ENCODE measurements around the gene PLA2G2E.

PLA2G2E gene, protein sequence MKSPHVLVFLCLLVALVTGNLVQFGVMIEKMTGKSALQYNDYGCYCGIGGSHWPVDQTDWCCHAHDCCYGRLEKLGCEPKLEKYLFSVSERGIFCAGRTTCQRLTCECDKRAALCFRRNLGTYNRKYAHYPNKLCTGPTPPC

DNA sequence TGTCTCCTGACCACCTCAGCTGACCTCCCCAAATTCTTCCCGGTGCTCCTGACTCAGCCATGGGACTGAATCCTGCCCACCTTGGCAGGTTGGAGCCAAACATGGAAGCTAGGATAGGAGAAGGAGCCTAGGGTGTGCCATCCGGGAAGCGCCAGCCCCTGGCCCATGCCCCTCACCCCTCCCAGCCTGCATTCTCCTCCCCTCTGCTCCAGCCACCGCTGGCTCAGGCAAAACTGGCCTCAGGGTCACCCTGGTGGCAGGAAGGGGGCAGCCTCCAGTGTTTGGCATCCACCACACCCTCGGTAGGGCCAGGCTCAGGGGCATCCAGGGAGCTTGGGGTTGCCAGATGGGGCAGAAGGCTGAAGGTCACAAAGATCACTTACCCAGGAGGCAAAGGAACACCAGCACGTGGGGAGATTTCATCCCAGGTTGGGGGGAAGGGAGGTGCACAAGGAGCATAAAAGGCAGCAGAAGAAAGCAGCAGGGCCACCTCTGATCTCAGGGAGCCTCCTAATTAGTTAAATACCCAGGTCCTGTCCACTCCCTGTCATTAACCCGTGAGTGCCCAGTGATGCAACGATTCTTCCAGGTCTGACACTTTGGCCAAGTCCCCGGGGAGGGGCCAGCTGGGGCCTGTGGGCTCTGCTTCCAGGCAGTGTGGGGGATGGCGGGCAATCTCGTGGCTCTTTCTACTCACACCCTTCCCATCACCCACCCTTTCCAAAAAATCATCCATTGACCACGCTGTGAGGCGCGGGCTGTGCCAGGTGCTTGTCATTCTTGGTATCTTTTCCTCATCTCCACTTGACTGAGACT lies at the start of gene PLA2G2E:
TSS of gene PLA2G2E (minus strand) at position 481 of the 816 bp plus-strand sequence. CDS start at position 423, 58 bp downstream.
- Histone ChIP-seq H3K27me3 (no peaks in the 10 kb centered on the region), H3K4me1 (peaks cover 6 to 14% (median 10%) of the 10 kb centered on the region in 10 experiments; a peak in 17 of 20 replicates), H3K36me3 (no peaks in the 10 kb centered on the region), H4K20me1 (no peaks in the 10 kb centered on the region; a peak in 1 of 22 replicates), H3K9me3 (replicated peaks in 1 of 11) (no peaks in the 10 kb centered on the region), H3K4me2 (0 out of 22 replicates have a peak within 1 kb of the TSS, but pooled peaks of 1 of the 11 experiments have one; percentile 50), H3K27ac (no peak within 1 kb of the TSS), H3K4me3 (no peak within 1 kb of the TSS), H3K9ac (no peak within 1 kb of the TSS)
- no peak for TF ChIP-seq Cebpa-rat (IDR thresholded peaks at IDR 0.05)

DNA sequence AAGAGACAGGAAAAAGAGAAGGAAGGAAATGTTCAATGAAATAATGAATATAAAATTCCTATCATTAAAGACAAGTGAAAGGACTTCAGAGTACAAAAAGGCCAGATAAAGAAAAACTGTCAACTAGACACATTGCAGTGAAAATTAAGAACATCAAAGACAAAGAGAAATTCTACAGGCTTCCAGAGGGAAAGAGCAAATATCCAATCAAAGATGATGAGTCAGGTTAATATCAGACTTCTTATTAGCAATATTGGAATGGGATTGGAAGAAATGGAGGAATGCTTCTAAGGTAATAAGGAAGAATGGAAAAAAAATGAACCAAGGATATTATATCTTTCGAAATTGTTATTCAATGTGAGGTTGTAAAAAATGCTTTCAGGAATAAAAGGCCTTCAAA lies 48.2 kb upstream of the PLA2G2E start:
- Histone ChIP-seq H4K20me1 (no peaks in the 10 kb centered on the region), H3K4me1 (peaks cover 0 to 10% (median 3%) of the 10 kb centered on the region in 10 experiments; a peak in 8 of 20 replicates), H3K27ac (no peak overlapping the region), H3K9ac (no peak overlapping the region), H3K4me3 (no peak overlapping the region), H3K4me2 (no peak overlapping the region), H3K9me3 (replicated peaks in 1 of 11) (no peaks in the 10 kb centered on the region), H3K36me3 (no peaks in the 10 kb centered on the region), H3K27me3 (no peaks in the 10 kb centered on the region)
- TF ChIP-seq Cebpa-rat (IDR thresholded peaks at IDR 0.05): no peak

DNA sequence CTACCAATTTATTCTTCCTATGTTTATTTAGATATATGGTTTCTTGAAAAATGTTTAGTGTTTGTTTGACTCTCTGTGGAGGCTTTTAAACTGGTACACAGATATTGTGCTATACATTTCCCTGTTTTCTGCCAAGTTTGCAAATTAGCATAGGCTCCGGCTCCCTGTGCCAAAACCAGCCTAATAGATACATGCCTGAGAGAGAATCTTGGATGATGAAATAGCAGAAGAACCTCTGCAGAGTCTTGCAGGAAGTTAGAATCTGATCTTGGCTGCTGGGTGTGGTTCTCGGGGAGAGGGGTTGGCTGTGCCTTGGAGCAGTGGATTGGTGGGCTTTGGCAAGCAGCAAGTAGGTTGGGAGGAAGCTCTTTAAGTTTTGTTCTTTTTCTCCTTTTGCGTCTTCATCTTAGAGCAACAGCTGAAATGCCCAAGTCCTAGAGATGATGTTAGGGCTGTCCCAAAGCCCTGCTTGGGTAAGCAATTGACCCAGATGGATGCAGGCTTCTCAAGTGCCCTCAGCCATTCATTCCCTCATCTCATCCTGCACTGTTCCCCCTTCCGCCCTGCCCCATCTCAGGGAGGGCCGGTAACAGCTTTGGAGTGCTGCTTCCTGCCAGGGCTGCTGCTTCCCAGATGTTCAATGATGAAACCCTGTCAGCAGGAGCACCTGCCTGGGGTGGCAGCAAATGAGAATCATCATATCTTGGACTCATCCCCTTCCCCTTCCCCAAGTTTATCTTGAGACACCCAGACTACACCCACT lies 46.7 kb upstream of the PLA2G2E start:
- Histone ChIP-seq H3K36me3 (no peaks in the 10 kb centered on the region), H3K27me3 (no peaks in the 10 kb centered on the region), H3K4me2 (peak overlapping the region in 5 of 11 experiments; percentile 2 to 42 (median 15); a peak in 7 of 22 replicates), H3K9me3 (replicated peaks in 1 of 11) (no peaks in the 10 kb centered on the region), H3K27ac (no peak overlapping the region), H3K9ac (no peak overlapping the region), H3K4me3 (no peak overlapping the region), H3K4me1 (peaks cover 0 to 10% (median 1%) of the 10 kb centered on the region in 10 experiments; a peak in 8 of 20 replicates), H4K20me1 (no peaks in the 10 kb centered on the region)
- TF ChIP-seq Cebpa-rat (IDR thresholded peaks at IDR 0.05): no peak

DNA sequence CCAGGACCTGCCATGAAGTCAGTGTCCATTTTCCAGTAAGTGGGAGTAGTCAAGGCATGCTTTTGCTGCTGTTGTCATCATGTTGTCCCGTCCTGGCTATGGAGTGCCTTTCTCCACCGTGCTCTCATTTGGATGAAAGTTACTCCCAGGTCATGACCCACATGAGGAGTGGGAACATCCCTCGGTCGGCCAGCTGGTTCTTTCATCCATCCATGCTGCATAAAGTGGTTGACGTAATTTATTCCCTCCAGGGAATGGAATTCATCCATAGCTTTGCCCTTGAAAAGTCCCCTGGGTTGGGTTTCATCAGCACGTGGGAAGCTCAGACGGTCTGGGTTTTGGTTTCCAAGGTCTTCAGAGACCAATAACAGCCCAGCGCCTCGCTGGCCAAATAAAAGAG lies 44.4 kb upstream of the PLA2G2E start:
- Histone ChIP-seq H3K9ac (no peak overlapping the region), H3K4me1 (peaks cover 0 to 10% (median 0%) of the 10 kb centered on the region in 10 experiments; a peak in 8 of 20 replicates), H3K9me3 (replicated peaks in 1 of 11) (no peaks in the 10 kb centered on the region; a peak in 1 of 22 replicates), H4K20me1 (no peaks in the 10 kb centered on the region), H3K4me3 (no peak overlapping the region), H3K36me3 (no peaks in the 10 kb centered on the region), H3K4me2 (no peak overlapping the region), H3K27me3 (no peaks in the 10 kb centered on the region), H3K27ac (no peak overlapping the region)
- no peak for TF ChIP-seq Cebpa-rat (IDR thresholded peaks at IDR 0.05)

DNA sequence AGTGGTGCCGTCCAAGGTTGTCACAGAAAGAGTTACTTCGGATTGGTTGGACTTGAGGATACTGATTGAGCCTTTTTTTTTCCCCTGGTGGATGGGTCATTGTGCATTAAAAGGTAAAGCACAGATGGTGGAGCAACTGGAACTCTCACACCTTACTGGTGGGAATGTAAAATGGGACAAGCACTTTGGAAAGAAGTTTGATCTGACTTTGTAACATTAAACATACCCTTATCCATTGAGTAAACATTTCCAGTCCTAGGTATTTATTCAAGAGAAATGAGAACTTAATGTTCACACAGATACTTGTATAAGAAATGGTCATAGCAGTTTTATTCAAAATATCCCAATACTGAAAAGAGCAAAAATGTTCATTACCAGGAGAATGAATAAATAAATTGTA lies 41.1 kb upstream of the PLA2G2E start:
- Histone ChIP-seq H3K27ac (no peak overlapping the region), H4K20me1 (no peaks in the 10 kb centered on the region), H3K4me2 (no peak overlapping the region), H3K36me3 (no peaks in the 10 kb centered on the region), H3K4me1 (peaks cover 0 to 8% (median 0%) of the 10 kb centered on the region in 10 experiments; a peak in 5 of 20 replicates), H3K9me3 (replicated peaks in 1 of 11) (no peaks in the 10 kb centered on the region; a peak in 1 of 22 replicates), H3K9ac (no peak overlapping the region), H3K27me3 (no peaks in the 10 kb centered on the region), H3K4me3 (no peak overlapping the region)
- TF ChIP-seq Cebpa-rat (IDR thresholded peaks at IDR 0.05): no peak

DNA sequence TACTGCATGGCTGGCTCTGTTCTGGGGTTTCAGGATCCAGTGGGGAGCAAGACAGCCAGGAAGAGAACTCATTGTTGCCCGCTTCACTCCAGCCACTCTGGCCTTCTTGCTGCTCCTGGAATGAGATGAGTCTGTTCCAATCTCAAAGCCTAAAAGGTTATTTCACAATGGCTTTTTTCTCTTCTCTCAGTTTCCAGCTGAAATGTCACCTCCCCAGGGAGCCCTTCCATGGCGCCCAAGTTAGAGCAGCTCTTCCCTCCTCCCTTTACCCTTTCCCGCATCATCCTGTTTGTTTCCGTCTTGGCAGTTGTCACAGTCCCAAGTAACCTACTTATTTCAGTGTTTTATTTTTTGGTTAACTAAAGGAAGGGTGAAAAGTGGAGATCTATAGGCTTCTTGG lies 40.2 kb upstream of the PLA2G2E start:
- Histone ChIP-seq H3K27me3 (no peaks in the 10 kb centered on the region), H3K36me3 (no peaks in the 10 kb centered on the region), H3K9me3 (replicated peaks in 1 of 11) (no peaks in the 10 kb centered on the region; a peak in 1 of 22 replicates), H3K4me3 (no peak overlapping the region), H3K9ac (no peak overlapping the region), H3K4me1 (peaks cover 0 to 7% (median 0%) of the 10 kb centered on the region in 10 experiments; a peak in 4 of 20 replicates), H3K4me2 (no peak overlapping the region), H3K27ac (no peak overlapping the region), H4K20me1 (no peaks in the 10 kb centered on the region)
- no peak for TF ChIP-seq Cebpa-rat (IDR thresholded peaks at IDR 0.05)

DNA sequence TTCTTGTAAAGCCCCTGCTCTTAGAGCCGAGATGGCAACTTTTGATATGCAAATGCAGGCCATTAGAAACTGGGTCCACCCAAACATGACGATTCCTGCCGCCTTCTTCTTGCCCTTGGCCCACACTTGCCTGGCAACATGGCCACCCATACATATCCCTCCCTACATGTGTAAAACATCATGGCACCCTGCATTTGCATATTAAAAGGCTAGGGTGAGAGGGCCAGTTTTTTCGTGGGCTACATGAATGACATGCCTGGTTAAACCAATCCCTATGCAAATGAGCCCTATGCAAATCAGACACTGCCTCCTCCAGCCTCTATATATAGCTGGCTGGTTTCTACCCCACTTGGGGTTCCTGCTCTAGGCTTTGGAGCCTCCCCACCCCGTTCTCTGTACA lies 37.2 kb upstream of the PLA2G2E start:
- Histone ChIP-seq H3K4me3 (no peak overlapping the region), H3K9me3 (replicated peaks in 1 of 11) (peaks cover 0 to 3% (median 0%) of the 10 kb centered on the region in 11 experiments; a peak in 8 of 22 replicates), H3K4me2 (peak overlapping the region in 3 of 11 experiments; percentile 4 to 26 (median 8); a peak in 3 of 22 replicates), H3K36me3 (no peaks in the 10 kb centered on the region), H4K20me1 (no peaks in the 10 kb centered on the region), H3K9ac (no peak overlapping the region), H3K4me1 (peaks cover 0 to 7% (median 0%) of the 10 kb centered on the region in 10 experiments; a peak in 4 of 20 replicates), H3K27me3 (no peaks in the 10 kb centered on the region), H3K27ac (no peak overlapping the region)
- TF ChIP-seq Cebpa-rat (IDR thresholded peaks at IDR 0.05): no peak

DNA sequence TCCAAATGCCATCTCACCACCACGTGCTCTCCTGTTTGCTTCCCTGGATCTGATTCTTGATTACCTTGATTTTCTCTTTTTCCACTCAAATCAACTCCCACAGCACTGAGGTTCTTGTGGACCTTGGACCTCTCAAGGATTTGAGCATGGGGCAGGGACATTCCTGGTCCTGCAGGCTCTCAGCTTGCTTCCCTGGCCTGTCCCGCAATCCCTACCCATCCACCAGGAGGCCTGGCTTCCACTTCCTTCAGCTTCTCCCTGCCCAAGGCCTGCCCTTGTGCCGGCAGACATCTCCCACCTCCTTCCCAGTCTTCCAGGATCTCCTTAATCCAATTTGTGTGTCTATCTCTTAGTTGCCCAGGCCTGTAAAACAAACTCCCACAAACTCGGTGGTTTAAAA lies 34.4 kb upstream of the PLA2G2E start:
- Histone ChIP-seq H3K4me3 (no peak overlapping the region), H3K4me2 (no peak overlapping the region), H3K9ac (no peak overlapping the region), H4K20me1 (no peaks in the 10 kb centered on the region), H3K27ac (no peak overlapping the region), H3K4me1 (peaks cover 0 to 7% (median 0%) of the 10 kb centered on the region in 10 experiments; a peak in 4 of 20 replicates), H3K9me3 (replicated peaks in 1 of 11) (peaks cover 20 to 31% (median 25%) of the 10 kb centered on the region in 11 experiments), H3K36me3 (no peaks in the 10 kb centered on the region), H3K27me3 (no peaks in the 10 kb centered on the region)
- TF ChIP-seq Cebpa-rat (IDR thresholded peaks at IDR 0.05): no peak
